Medulla oblongata (tissue), 1 donor: ENCODE measurements around the gene FCER1G.

Experiments
- DNase-seq: peaks from one replicate; pipeline ENCODE4 v3.0.0-alpha.2; 2015; ENCODE audit errors: extremely low spot score

Gene FCER1G

GRCh38 chr1:161266202-161266601 lies 51.1 kb downstream of the FCER1G start:
- no peak for DNase-seq

- no peak for DNase-seq
Measured at GRCh38 chr1:161266836-161267235, 51.7 kb downstream of the FCER1G start.

- DNase-seq: peak; percentile 37
Measured at GRCh38 chr1:161267321-161267720, 52.2 kb downstream of the FCER1G start.
